GM10266 (cell line): ENCODE measurements around the gene PDZRN3.

Experiments
- DNase-seq: peaks from one replicate; pipeline ENCODE4 v3.0.0; 2012; ENCODE audit errors: extremely low spot score
- CTCF ChIP-seq: IDR thresholded peaks from 2 replicates; pipeline ENCODE4 v1.5.1; 2012; ENCODE audit warnings: mild to moderate bottlenecking, low read depth; ENCODE audit not compliant: control insufficient read depth, insufficient read depth; ENCODE audit errors: missing control alignments

PDZRN3 gene

GRCh38 chr3:73597476-73597875, 27.3 kb downstream of the PDZRN3 start:
- DNase-seq: no peak
- TF ChIP-seq CTCF: no peak

- no peak for DNase-seq
- TF ChIP-seq CTCF: no peak
Observed at GRCh38 chr3:73592154-73593144, 32.3 kb downstream of the PDZRN3 start.

GRCh38 chr3:73591286-73591800, 33.4 kb downstream of the PDZRN3 start:
- TF ChIP-seq CTCF: no peak
- no peak for DNase-seq

- DNase-seq: no peak
- no peak for TF ChIP-seq CTCF
Observed at GRCh38 chr3:73586628-73587027, 38.1 kb downstream of the PDZRN3 start.

GRCh38 chr3:73586190-73586589, 38.6 kb downstream of the PDZRN3 start:
- no peak for TF ChIP-seq CTCF
- no peak for DNase-seq

- no peak for TF ChIP-seq CTCF
- DNase-seq: no peak
Observed at GRCh38 chr3:73584873-73585272, 39.9 kb downstream of the PDZRN3 start.

- no peak for DNase-seq
- no peak for TF ChIP-seq CTCF
Observed at GRCh38 chr3:73582535-73582934, 42.2 kb downstream of the PDZRN3 start.
